ENCODE results near the gene INKA2. TPM values are rescaled to one million over a fixed set of nuclear protein-coding genes. Genes with fewer than 3 reads are reported as not detected.

Gene INKA2
- total RNA-seq, 1 experiment from 2014 or later = 3.5 TPM

DNA sequence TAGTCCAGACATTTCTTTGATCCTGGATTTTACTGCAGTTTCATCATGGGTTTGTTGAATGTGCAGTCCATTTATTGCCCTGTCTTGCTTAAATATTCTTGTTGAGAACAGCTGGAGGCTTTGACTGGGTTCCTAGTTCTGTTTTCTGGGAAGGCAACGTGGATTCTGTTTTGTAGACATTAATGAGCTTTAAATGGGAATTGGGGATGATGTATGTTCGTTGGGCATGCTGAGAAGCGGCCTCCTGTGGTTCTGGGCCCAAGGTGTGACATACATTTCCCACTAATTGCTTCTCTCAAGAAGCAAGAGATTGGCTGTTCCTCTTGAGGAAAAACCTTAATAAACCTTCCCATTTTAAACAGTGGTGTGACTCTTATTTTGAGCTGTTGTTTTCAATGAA lies 22.9 kb downstream of the INKA2 start:
- ChIA-PET CTCF (interaction anchor here (0.6 to 6.9 kb wide), 12 partner anchors 8 to 208 kb away, joined by 3 to 94 read pairs (median 27); partner anchors contain the start of genes DDX20 and INKA2), POLR2A (interaction anchor here (0.9 to 4.3 kb wide), 3 partner anchors 22 to 53 kb away, joined by 4 to 27 read pairs (median 9); partner anchors contain the start of genes DDX20 and INKA2)
- DNase-seq (ENCODE audit: unreplicated experiment) = no peak
- Mint-ChIP-seq H3K9me3 (ENCODE audit: unreplicated experiment) (no peaks in the 10 kb centered on the region), H3K36me3 (ENCODE audit: insufficient read depth, unreplicated experiment) (peaks cover 6% of the 10 kb centered on the region), H3K4me1 (ENCODE audit: insufficient read depth, unreplicated experiment) (peaks cover 16% of the 10 kb centered on the region), H3K27ac (ENCODE audit: low read depth, unreplicated experiment) (no peak overlapping the region), H3K4me3 (ENCODE audit: unreplicated experiment) (no peak overlapping the region), H3K27me3 (ENCODE audit: insufficient read depth, unreplicated experiment) (no peaks in the 10 kb centered on the region)
- intact Hi-C loops (cut with micrococcal nuclease) = no loop called here
- BruUV-seq (replicated peaks) = no TSS peak
- TF ChIP-seq, protein P1, sequence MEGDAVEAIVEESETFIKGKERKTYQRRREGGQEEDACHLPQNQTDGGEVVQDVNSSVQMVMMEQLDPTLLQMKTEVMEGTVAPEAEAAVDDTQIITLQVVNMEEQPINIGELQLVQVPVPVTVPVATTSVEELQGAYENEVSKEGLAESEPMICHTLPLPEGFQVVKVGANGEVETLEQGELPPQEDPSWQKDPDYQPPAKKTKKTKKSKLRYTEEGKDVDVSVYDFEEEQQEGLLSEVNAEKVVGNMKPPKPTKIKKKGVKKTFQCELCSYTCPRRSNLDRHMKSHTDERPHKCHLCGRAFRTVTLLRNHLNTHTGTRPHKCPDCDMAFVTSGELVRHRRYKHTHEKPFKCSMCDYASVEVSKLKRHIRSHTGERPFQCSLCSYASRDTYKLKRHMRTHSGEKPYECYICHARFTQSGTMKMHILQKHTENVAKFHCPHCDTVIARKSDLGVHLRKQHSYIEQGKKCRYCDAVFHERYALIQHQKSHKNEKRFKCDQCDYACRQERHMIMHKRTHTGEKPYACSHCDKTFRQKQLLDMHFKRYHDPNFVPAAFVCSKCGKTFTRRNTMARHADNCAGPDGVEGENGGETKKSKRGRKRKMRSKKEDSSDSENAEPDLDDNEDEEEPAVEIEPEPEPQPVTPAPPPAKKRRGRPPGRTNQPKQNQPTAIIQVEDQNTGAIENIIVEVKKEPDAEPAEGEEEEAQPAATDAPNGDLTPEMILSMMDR (IDR thresholded peaks at IDR 0.05; ENCODE audit: unreplicated experiment) = no peak

DNA sequence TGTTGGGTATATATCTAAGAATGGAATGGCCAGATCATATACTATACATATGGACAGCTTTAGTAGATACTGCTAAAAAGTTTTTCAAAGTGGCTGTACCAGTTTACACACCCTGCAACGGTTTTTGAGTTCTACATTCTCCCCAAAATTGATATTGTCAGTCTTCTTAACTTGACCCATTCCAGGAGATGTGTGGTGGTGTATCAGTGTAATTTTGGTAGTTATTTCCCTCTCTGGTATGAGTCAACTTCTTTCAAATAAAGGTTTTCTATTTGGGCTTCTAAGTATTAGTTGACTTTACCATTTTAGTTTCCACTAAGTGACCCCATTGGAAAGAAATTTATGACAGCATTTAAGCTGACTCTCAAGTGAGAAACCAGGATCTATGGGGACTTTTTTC lies 29.2 kb downstream of the INKA2 start:
- DNase-seq (ENCODE audit: unreplicated experiment) = no peak
- no peaks in the 10 kb centered on the region for H3K9me3 Mint-ChIP-seq (ENCODE audit: unreplicated experiment)
- ChIA-PET POLR2A (interaction anchor here (1.0 kb wide), 1 partner anchor 568 kb away, joined by 3 read pairs; no protein-coding TSS in a partner anchor), CTCF (interaction anchor here (1.0 to 6.9 kb wide), 4 partner anchors 45 to 202 kb away, joined by 3 to 73 read pairs (median 6); no protein-coding TSS in a partner anchor)
- H3K27ac Mint-ChIP-seq (ENCODE audit: low read depth, unreplicated experiment) = no peak overlapping the region
- no peaks in the 10 kb centered on the region for H3K27me3 Mint-ChIP-seq (ENCODE audit: insufficient read depth, unreplicated experiment)
- intact Hi-C loops (cut with micrococcal nuclease) = loop anchor here (5.0 kb wide), 1 partner anchor 228 kb away; no protein-coding TSS in a partner anchor
- BruUV-seq (replicated peaks) = no TSS peak
- peaks cover 31% of the 10 kb centered on the region for H3K36me3 Mint-ChIP-seq (ENCODE audit: insufficient read depth, unreplicated experiment)
- TF ChIP-seq, protein P1 (IDR thresholded peaks at IDR 0.05; ENCODE audit: unreplicated experiment) = no peak
- H3K4me1 Mint-ChIP-seq (ENCODE audit: insufficient read depth, unreplicated experiment) = peaks cover 8% of the 10 kb centered on the region
- H3K4me3 Mint-ChIP-seq (ENCODE audit: unreplicated experiment) = no peak overlapping the region

DNA sequence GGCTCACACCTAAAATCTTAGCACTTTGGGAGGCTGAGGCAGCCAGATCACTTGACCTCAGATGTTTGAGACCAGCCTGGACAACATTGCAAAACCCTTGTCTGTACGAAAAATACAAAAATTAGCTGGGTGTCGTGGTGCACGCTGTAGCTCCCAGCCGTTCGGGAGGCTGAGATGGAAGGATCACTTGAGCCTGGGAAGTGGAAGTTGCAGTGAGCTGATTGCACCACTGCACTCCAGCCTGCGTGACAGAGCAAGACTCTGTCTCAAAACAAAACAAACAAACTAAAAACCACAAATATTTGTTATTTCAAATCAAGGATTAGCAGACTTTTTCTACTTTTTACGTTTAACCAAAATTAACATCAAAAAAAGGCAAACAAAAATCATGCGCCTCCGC lies 31.3 kb downstream of the INKA2 start:
- TF ChIP-seq, protein P1 (IDR thresholded peaks at IDR 0.05; ENCODE audit: unreplicated experiment) = no peak
- H3K4me1 Mint-ChIP-seq (ENCODE audit: insufficient read depth, unreplicated experiment) = peaks cover 15% of the 10 kb centered on the region
- no peak overlapping the region for H3K4me3 Mint-ChIP-seq (ENCODE audit: unreplicated experiment)
- ChIA-PET POLR2A (no interaction called here), CTCF (interaction anchor here (0.6 kb wide), 1 partner anchor 116 kb away, joined by 3 read pairs; no protein-coding TSS in a partner anchor)
- peaks cover 46% of the 10 kb centered on the region for H3K36me3 Mint-ChIP-seq (ENCODE audit: insufficient read depth, unreplicated experiment)
- intact Hi-C loops (cut with micrococcal nuclease) = no loop called here
- no TSS peak for BruUV-seq (replicated peaks)
- H3K27me3 Mint-ChIP-seq (ENCODE audit: insufficient read depth, unreplicated experiment) = no peaks in the 10 kb centered on the region
- peak; percentile 75 for DNase-seq (ENCODE audit: unreplicated experiment)
- no peaks in the 10 kb centered on the region for H3K9me3 Mint-ChIP-seq (ENCODE audit: unreplicated experiment)
- H3K27ac Mint-ChIP-seq (ENCODE audit: low read depth, unreplicated experiment) = no peak overlapping the region

DNA sequence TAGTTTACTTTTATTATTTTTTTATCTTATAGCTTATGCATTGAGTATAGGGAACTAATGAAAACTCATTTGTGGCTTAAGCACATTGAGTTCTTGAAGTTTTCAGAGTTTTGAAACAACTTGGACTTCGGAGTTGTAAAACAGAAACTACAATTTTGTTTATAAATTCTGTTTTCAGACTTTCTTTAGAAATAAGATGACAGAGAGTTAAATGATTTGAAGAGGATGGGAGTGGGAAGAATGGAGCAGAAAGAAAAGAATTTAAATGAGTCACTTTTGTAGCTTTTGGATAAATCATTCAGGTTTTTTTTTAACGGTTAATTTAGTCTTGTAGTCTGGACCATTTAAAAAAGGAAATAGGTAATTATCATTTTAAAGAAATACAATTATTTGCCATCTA lies 32.3 kb downstream of the INKA2 start:
- POLR2A ChIA-PET = interaction anchor here (0.6 to 0.8 kb wide), 2 partner anchors 42 to 133 kb away, joined by 3 to 4 read pairs; no protein-coding TSS in a partner anchor
- TF ChIP-seq, protein P1 (IDR thresholded peaks at IDR 0.05; ENCODE audit: unreplicated experiment) = no peak
- Mint-ChIP-seq H3K27me3 (ENCODE audit: insufficient read depth, unreplicated experiment) (no peaks in the 10 kb centered on the region), H3K27ac (ENCODE audit: low read depth, unreplicated experiment) (no peak overlapping the region), H3K9me3 (ENCODE audit: unreplicated experiment) (no peaks in the 10 kb centered on the region), H3K4me1 (ENCODE audit: insufficient read depth, unreplicated experiment) (peaks cover 15% of the 10 kb centered on the region), H3K36me3 (ENCODE audit: insufficient read depth, unreplicated experiment) (peaks cover 51% of the 10 kb centered on the region), H3K4me3 (ENCODE audit: unreplicated experiment) (no peak overlapping the region)
- CTCF ChIA-PET = interaction anchor here (0.6 to 1.0 kb wide), 2 partner anchors 8 to 198 kb away, joined by 3 to 4 read pairs; no protein-coding TSS in a partner anchor
- DNase-seq (ENCODE audit: unreplicated experiment) = no peak
- intact Hi-C loops (cut with micrococcal nuclease) = no loop called here
- no TSS peak for BruUV-seq (replicated peaks)
